Psoas muscle (tissue), 8 donors: ENCODE measurements around the gene KRT1. TPM values are rescaled to one million over a fixed set of nuclear protein-coding genes. Genes with fewer than 3 reads are reported as not detected.

Experiments used
- ATAC-seq, 4 donors: fragments of 200-7000 bp; cut with Tn5 transposase; one replicate each; pipeline ENCODE4 v1.9.1; 2020; ENCODE audit warnings: moderate library complexity in 3 of 4, mild to moderate bottlenecking in 2 of 4
- DNase-seq, 2 donors: peaks; one replicate each; pipeline ENCODE4 v3.0.0-alpha.2; 2020
- H3K27ac ChIP-seq: fragments of 200-600 bp; one replicate; pipeline ENCODE4 v1.8.0; 2022
- H3K27me3 ChIP-seq, 3 donors: fragments of 200-600 bp in 1 of 3; one replicate each; pipeline versions ENCODE4 v1.6.1 to v1.8.0; 2013 to 2022; ENCODE audit warnings: low read length in 2 of 3, mild to moderate bottlenecking in 2 of 3, moderate library complexity in 1 of 3; ENCODE audit not compliant: insufficient read depth in 3 of 3
- H3K36me3 ChIP-seq, 2 donors: fragments of 200-600 bp in 1 of 2; one replicate each; pipeline versions ENCODE4 v1.6.1 to v1.8.0; 2013 to 2022; ENCODE audit warnings: low read depth in 1 of 2, mild to moderate bottlenecking in 1 of 2, moderate library complexity in 1 of 2; ENCODE audit not compliant: insufficient read depth in 1 of 2
- H3K4me1 ChIP-seq: fragments of 200-600 bp; one replicate; pipeline ENCODE4 v1.8.0; 2022
- H3K4me3 ChIP-seq: fragments of 200-600 bp; one replicate; pipeline ENCODE4 v1.8.0; 2022; ENCODE audit warnings: mild to moderate bottlenecking
- H3K9me3 ChIP-seq: fragments of 200-600 bp; one replicate; pipeline ENCODE4 v1.8.0; 2022
- WGBS, 3 donors: extraction: QIAGEN DNeasy Blood & Tissue Kit; methylation state at CpG; one replicate each; pipeline versions ENCODE4 v1.1.6 to v1.1.7; 2013; 5-methylcytosine and 5-hydroxymethylcytosine counted together
- intact Hi-C, 2 donors: fragments of 100-400 bp; cut with DNase I; formaldehyde crosslinking; loops; one replicate each; pipeline versions ENCODE4 v1.11.0 to v1.14.2; 2022
- polyA plus RNA-seq, 3 donors: library from polyadenylated mRNA; stranded (reverse); fragments of 200-250 nt; gene quantifications; one replicate each; pipeline ENCODE4 v1.2.3, GENCODE V29; 2013
- total RNA-seq, 4 donors: library from RNA; stranded (reverse); fragmentation: NEBNext Ultra II Directional in 2 of 4; extraction: Animal tissue kit (Norgen Biotek cat#: 25700) in 2 of 4; gene quantifications; one replicate each; pipeline versions ENCODE4 v1.2.1 to v1.2.4, GENCODE V29; 2021 to 2023
- TF ChIP-seq, protein P1 (sequence below): fragments of 200-600 bp; IDR thresholded peaks from one replicate; pipeline ENCODE4 v1.8.0; 2022; ENCODE audit warnings: antibody characterized with exemption
- donor health status: healthy with polysubstance abuse.
- donor health status: DM: no; HTN: no; CAD: no; lungs with moderate emphysema.
- donor health status: Bipolar disorder and iron deficiency.
- donor health status: healthy.
- donor health status: DM: yes; HTN: yes; CAD: no.
- donor health status: DM: no; HTN: no; CAD: no.
- donor health status: DM: no; HTN: no; CAD: no.
- donor health status: DM: yes; HTN: yes; CAD: no.

The KRT1 gene
- total and polyA plus RNA-seq, 7 donors: 0.13 to 1.1 (median 0.20) TPM; not detected in 3

DNA sequence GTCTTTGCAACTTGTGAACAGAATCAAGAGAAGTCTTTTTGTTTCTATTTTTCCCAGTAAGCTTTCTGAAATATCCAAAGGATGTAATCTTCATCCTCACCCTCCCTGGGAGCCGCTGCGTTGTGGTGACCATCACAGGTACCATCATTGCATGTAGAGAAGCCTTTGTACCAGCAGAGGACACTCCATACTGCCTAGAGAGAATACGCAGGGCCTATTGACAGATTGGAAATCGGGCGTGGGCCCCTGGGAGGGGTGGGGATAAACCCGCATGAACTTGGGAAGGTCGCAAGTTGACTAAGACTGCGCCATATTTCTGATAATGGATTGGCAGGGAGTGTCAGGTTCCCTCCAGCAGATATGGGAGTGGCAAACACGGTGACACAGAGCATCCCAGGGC, 12.7 kb downstream of the KRT1 start:
- H3K9me3 ChIP-seq: no peaks in the 10 kb centered on the region
- 66 to 70% (median 69%) methylated on average over 9 of the region's 9 CpGs for WGBS, 3 donors
- DNase-seq (no peak), ATAC-seq (no peak)
- peaks cover 0 to 23% (median 0%) of the 10 kb centered on the region in 3 donors for H3K27me3 ChIP-seq
- no peak overlapping the region for H3K4me3 ChIP-seq
- H3K4me1 ChIP-seq: no peaks in the 10 kb centered on the region
- H3K36me3 ChIP-seq: no peaks in the 10 kb centered on the region
- H3K27ac ChIP-seq: no peak overlapping the region
- TF ChIP-seq, protein P1, sequence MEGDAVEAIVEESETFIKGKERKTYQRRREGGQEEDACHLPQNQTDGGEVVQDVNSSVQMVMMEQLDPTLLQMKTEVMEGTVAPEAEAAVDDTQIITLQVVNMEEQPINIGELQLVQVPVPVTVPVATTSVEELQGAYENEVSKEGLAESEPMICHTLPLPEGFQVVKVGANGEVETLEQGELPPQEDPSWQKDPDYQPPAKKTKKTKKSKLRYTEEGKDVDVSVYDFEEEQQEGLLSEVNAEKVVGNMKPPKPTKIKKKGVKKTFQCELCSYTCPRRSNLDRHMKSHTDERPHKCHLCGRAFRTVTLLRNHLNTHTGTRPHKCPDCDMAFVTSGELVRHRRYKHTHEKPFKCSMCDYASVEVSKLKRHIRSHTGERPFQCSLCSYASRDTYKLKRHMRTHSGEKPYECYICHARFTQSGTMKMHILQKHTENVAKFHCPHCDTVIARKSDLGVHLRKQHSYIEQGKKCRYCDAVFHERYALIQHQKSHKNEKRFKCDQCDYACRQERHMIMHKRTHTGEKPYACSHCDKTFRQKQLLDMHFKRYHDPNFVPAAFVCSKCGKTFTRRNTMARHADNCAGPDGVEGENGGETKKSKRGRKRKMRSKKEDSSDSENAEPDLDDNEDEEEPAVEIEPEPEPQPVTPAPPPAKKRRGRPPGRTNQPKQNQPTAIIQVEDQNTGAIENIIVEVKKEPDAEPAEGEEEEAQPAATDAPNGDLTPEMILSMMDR: no peak
- intact Hi-C loops: no loop called here

DNA sequence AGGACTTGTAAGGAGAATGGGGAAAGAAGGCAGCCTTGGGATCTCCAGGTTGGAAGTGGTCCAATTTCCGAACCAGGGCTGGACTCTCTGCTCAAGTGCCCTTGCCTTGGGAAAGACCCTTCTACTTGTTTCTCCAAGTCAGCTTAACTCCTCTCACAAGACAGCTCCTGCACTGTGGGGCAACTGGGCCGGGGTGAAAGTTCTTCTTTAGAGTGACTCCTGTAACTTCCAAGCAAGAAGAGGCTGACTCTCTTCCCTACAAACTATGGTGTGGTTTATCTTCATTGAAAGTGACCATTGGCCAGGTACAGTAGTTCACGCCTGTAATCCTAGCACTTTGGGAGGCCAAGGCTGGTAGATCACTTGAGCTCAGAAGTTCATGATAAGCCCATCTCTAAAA, 13.7 kb downstream of the KRT1 start:
- no peak overlapping the region for H3K27ac ChIP-seq
- intact Hi-C loops: no loop called here
- peaks cover 0 to 27% (median 0%) of the 10 kb centered on the region in 3 donors for H3K27me3 ChIP-seq
- ATAC-seq (no peak), DNase-seq (no peak)
- no peaks in the 10 kb centered on the region for H3K4me1 ChIP-seq
- no peaks in the 10 kb centered on the region for H3K9me3 ChIP-seq
- TF ChIP-seq, protein P1: no peak
- WGBS, 3 donors: 78 to 83% (median 79%) methylated on average over 3 of the region's 3 CpGs
- no peaks in the 10 kb centered on the region for H3K36me3 ChIP-seq
- H3K4me3 ChIP-seq: no peak overlapping the region

DNA sequence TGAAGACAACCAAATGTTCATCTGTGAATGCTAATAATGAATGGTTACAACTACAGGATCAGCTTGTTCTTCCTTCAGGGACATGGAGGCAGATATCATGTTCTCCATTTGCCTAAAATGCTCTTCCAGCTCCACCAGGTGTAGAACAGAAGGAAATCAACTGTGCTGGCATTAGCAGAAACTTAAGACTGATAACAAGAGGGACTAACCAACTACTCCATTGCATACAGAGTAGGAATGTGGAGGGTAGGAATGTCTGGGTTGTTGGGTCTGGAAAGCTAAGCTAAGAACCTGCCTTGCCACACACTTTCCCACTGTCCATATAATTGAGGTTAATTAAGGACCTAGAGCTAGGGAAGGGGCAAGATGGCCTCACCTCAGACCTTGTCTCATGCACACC, 16.8 kb downstream of the KRT1 start:
- Histone ChIP-seq H3K4me3 (no peak overlapping the region), H3K4me1 (no peaks in the 10 kb centered on the region), H3K9me3 (no peaks in the 10 kb centered on the region), H3K27me3 (peaks cover 0 to 31% (median 0%) of the 10 kb centered on the region in 3 donors), H3K27ac (no peak overlapping the region), H3K36me3 (no peaks in the 10 kb centered on the region)
- intact Hi-C loops: no loop called here
- DNase-seq (no peak), ATAC-seq (no peak)
- TF ChIP-seq, protein P1: no peak

DNA sequence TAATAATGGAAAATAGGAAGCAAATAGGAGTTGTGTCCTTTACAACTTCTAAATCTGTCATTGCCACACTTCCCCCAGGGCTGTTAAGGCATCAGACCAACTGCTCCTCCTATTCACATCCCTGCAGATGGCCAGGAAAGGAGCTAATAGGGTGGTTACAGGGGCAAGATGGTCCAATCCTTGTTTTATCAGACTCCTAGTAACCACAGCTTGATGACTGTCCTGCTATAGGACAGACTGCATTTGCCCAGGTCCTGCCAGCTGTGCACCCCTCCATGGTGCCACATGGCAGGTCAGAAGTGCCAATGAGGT, 17.3 kb downstream of the KRT1 start:
- H3K4me1 ChIP-seq: no peaks in the 10 kb centered on the region
- no peak overlapping the region for H3K4me3 ChIP-seq
- TF ChIP-seq, protein P1: no peak
- no peaks in the 10 kb centered on the region for H3K36me3 ChIP-seq
- intact Hi-C loops: no loop called here
- DNase-seq (no peak), ATAC-seq (no peak)
- no peaks in the 10 kb centered on the region for H3K9me3 ChIP-seq
- H3K27me3 ChIP-seq: peaks cover 0 to 35% (median 0%) of the 10 kb centered on the region in 3 donors
- no peak overlapping the region for H3K27ac ChIP-seq

DNA sequence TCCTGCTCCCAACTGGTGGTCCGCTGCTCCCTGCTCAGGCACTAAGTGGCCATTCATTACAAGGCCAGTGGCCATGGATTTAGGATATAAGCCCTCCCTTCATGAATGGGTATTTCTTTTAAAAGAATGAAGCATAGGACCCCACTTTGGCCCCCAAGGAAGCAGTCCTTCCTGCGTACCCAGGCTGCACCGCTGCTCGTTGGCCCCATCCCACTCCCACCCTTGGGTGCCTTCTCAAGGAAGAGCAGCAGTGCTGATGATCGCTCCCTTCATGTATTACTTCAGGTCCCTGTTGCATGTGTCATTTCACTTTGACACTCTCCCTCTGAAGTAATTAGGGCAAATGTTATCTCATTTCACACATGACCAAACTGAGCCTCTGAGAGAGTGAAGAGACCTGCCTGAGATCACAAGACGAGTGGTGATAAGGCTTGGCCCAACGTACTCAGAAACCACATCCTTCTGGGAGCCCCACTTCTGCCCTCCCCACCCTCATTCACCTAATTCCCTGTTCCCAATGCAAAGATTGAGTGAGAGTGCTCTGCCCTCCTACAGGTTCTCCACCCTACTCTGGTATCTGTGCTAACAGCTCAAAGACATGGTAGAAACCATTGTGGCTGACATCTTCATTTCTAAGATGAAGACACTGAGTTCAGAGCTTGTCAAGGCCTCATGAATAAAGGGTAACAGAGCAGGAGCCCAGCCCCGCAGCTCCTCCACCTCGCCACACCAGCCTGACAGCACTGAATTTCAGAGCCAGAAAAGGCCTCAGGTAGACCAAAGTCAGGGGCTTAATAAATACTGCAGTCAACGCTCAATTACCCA, 17.9 kb downstream of the KRT1 start:
- intact Hi-C loops: no loop called here
- no peaks in the 10 kb centered on the region for H3K4me1 ChIP-seq
- ATAC-seq (no peak), DNase-seq (no peak)
- TF ChIP-seq, protein P1: no peak
- no peaks in the 10 kb centered on the region for H3K9me3 ChIP-seq
- peaks cover 0 to 35% (median 0%) of the 10 kb centered on the region in 3 donors for H3K27me3 ChIP-seq
- H3K27ac ChIP-seq: no peak overlapping the region
- WGBS, 3 donors: 78 to 81% (median 79%) methylated on average over 10 of the region's 10 CpGs
- no peaks in the 10 kb centered on the region for H3K36me3 ChIP-seq
- H3K4me3 ChIP-seq: no peak overlapping the region
